ENCODE measurements around the gene INTS4. TPM values are rescaled to one million over a fixed set of nuclear protein-coding genes. Genes with fewer than 3 reads are reported as not detected.
"Not testable (repeated sequence)": the region's sequence is repeated elsewhere in the genome, so short reads cannot be mapped to it uniquely, and the experiment has no call there.

INTS4 gene
- total RNA-seq, 1 donor from 2014 or later, result 10.7 TPM

DNA sequence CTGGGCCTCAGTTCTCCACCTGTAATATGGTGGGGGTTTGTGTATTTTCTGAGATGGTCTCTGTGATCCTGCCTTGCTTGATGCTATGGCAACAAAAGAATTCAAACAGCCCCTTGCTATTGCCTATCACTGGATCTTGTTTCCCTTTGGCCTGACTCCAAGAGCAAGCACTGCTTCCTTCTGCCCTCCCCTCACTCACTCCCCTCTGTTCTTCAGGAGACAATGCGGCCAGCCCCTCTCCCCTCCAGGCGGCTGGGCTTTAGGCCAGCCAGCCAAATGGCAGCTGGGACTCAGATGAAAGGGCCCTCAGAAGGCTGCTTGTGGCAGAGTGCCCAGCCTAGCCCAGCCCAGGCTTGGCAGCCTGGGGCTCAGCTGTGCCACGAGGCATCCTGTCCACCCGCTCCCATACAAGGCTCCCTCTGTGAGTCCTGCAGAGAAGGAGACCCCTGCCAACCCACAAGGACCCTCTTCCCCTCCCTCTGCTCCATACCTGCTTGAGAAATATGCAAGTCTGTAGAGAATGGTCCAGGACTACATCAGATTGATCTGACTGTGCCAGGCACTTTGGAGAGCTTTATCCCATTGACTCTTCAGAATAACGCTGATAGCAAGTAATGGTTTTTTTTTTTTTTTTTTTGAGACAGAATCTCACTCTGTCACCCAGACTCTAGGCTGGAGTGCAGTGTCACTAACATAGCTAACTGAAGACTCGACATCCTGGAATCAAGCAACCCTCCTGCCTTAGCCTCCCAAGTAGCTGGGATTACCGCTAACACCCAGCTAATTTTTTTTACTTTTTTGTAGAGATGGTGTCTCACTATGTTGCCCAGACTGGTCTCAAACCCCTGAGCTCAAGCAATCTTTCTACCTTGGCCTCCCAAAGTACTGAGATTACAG lies 36.2 kb upstream of the INTS4 start:
- intact Hi-C loops (cut with DNase I), result no loop called here
- Histone ChIP-seq H3K27ac (no peak overlapping the region), H3K27me3 (no peaks in the 10 kb centered on the region), H3K4me1 (peaks cover 0 to 7% of the 10 kb centered on the region in 2 donors), H3K9me3 (no peaks in the 10 kb centered on the region), H3K4me3 (no peak overlapping the region), H3K36me3 (no peaks in the 10 kb centered on the region)
- DNase-seq (ENCODE audit: low spot score in 2 of 2), result no peak
- no peak for TF ChIP-seq CTCF (IDR thresholded peaks at IDR 0.05)

DNA sequence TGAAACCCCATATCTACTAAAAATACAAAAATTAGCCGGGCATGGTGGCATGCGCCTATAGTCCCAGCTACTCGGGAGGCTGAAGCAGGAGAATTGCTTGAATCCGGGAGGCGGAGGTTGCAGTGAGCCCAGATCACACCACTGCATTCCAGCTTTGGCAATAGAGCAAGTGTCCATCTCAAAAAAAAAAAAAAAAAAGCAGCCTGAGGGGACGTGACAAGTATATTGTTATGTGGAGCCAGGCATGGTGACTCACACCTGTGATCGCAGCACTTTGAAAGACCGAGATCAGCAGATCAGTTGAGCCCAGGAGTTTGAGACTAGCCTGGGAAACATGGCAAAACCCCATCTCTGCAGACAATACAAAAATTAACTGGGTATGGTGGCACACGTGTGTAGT lies 34.0 kb upstream of the INTS4 start:
- DNase-seq (ENCODE audit: low spot score in 2 of 2); H3K4me3 ChIP-seq; H3K27ac ChIP-seq; H3K36me3 ChIP-seq; intact Hi-C loops (cut with DNase I); H3K9me3 ChIP-seq; H3K4me1 ChIP-seq; H3K27me3 ChIP-seq: not testable (repeated sequence)

DNA sequence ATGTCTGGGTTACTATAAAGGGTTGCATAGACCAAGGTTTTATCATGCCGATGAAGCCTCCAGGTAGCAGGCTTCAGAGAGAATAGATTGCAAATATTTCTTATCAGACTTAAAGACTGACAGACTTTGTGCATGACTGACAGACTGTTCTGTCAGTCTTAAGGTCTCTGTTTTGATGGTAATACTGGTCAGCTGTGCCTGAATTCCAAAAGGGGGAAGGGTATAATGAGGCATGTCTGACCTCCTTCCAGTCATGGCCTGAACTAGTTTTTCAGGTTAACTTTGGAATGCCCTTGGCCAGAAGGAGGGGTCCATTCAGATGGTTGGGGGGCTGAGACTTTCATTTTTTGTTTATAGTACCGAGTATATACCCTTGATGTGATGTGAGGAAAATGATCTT lies 33.3 kb upstream of the INTS4 start:
- DNase-seq (ENCODE audit: low spot score in 2 of 2), result no peak
- peaks cover 0 to 9% of the 10 kb centered on the region in 2 donors for H3K4me1 ChIP-seq
- H3K27me3 ChIP-seq, result no peaks in the 10 kb centered on the region
- no peak overlapping the region for H3K27ac ChIP-seq
- H3K9me3 ChIP-seq, result no peaks in the 10 kb centered on the region
- H3K36me3 ChIP-seq, result no peaks in the 10 kb centered on the region
- TF ChIP-seq CTCF (IDR thresholded peaks at IDR 0.05), result no peak
- intact Hi-C loops (cut with DNase I), result no loop called here
- no peak overlapping the region for H3K4me3 ChIP-seq

DNA sequence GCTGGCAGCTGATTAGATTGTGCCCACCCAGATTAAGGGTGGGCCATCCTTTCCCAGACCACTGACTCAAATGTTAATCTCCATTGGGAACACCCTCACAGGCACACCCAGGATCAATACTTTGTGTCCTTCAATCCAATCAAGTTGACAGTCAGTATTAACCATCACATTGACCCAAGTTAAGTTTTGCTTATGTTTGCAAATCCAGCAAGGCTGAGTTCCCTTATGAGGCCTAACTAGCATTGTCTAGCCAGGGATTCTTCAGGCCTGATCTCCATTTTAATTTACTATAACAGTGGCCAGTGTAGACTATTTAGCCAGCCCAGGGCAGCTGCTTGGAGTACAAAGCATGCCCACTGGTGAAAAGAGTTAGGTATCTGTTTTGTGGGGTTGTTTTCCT lies 30.9 kb upstream of the INTS4 start:
- Histone ChIP-seq H3K4me1 (peaks cover 0 to 2% of the 10 kb centered on the region in 2 donors), H3K4me3 (no peak overlapping the region), H3K27me3 (no peaks in the 10 kb centered on the region), H3K36me3 (no peaks in the 10 kb centered on the region), H3K9me3 (no peaks in the 10 kb centered on the region), H3K27ac (no peak overlapping the region)
- no peak for DNase-seq (ENCODE audit: low spot score in 2 of 2)
- intact Hi-C loops (cut with DNase I), result no loop called here
- no peak for TF ChIP-seq CTCF (IDR thresholded peaks at IDR 0.05)

DNA sequence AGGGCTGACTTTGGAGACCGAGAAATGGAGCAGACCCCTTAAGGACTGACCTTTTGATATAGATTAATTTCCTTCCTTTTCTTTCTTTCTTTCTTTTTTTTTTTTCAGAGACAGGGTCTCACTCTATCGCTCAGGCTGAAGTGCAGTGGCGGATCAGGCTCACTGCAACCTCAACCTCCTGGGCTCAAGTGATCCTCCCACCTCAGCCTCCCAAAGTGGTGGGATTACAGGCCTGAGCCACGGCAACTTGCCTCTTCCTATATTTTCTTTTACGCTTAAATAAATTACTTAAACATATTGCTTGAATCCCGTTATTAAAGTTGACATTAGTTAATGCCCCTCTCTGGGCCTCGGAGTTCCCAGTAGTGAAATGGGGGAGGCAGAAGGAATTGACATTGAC lies 29.0 kb upstream of the INTS4 start:
- Histone ChIP-seq H3K36me3 (no peaks in the 10 kb centered on the region), H3K4me1 (peaks cover 0 to 2% of the 10 kb centered on the region in 2 donors), H3K27me3 (no peaks in the 10 kb centered on the region), H3K4me3 (peak overlapping the region; percentile 50 to 63), H3K9me3 (no peaks in the 10 kb centered on the region), H3K27ac (no peak overlapping the region)
- intact Hi-C loops (cut with DNase I), result no loop called here
- TF ChIP-seq CTCF (IDR thresholded peaks at IDR 0.05), result no peak
- DNase-seq (ENCODE audit: low spot score in 2 of 2), result no peak

All from ascending aorta (tissue), 2 donors.